ENCODE measurements around the gene BMP8A. TPM values are rescaled to one million over a fixed set of nuclear protein-coding genes. Genes with fewer than 3 reads are reported as not detected.

BMP8A gene
- total and polyA plus RNA-seq, 9 of the 15 experiments (the other 6 are each of a cell fraction or from before 2014, with no cell fraction given), result 0.05 to 0.31 TPM; not detected in 7

GRCh38 chr1:39491146-39491921 lies at the start of gene BMP8A (continued):
- no peak for TF ChIP-seq ATF1 (CRISPR knock-in tag; IDR thresholded peaks at IDR 0.05)
- 0 out of 2 replicates have a peak, but pooled peaks have one; percentile 18 for TF ChIP-seq ATF1 (tag; IDR thresholded peaks at IDR 0.05)
- TF ChIP-seq ZNF165 (CRISPR knock-in tag; IDR thresholded peaks at IDR 0.05; ENCODE audit: borderline replicate concordance), result no peak
- no peak for TF ChIP-seq U2AF2 (optimal IDR thresholded peaks at IDR 0.05; ENCODE audit: low read depth, low read length)
- peak in 1 of 2 experiments; percentile 35; a peak in 1 of 4 replicates for TF ChIP-seq HDAC1 (IDR thresholded peaks at IDR 0.05)
- TF ChIP-seq ZZZ3 (IDR thresholded peaks at IDR 0.05), result no peak
- TF ChIP-seq EWSR1 (IDR thresholded peaks at IDR 0.05; ENCODE audit: borderline replicate concordance, low read depth, partially characterized antibody), result no peak
- no peak for TF ChIP-seq ZBTB34 (CRISPR knock-in tag; IDR thresholded peaks at IDR 0.05)
- no peak for TF ChIP-seq CBX5 (IDR thresholded peaks at IDR 0.05; ENCODE audit: borderline replicate concordance, low read depth)
- no peak for TF ChIP-seq NR2F6 (CRISPR knock-in tag; IDR thresholded peaks at IDR 0.05)
- peak; percentile 81 for TF ChIP-seq HNRNPL (IDR thresholded peaks at IDR 0.05; ENCODE audit: low read depth, low read length)
- TF ChIP-seq, protein P1, sequence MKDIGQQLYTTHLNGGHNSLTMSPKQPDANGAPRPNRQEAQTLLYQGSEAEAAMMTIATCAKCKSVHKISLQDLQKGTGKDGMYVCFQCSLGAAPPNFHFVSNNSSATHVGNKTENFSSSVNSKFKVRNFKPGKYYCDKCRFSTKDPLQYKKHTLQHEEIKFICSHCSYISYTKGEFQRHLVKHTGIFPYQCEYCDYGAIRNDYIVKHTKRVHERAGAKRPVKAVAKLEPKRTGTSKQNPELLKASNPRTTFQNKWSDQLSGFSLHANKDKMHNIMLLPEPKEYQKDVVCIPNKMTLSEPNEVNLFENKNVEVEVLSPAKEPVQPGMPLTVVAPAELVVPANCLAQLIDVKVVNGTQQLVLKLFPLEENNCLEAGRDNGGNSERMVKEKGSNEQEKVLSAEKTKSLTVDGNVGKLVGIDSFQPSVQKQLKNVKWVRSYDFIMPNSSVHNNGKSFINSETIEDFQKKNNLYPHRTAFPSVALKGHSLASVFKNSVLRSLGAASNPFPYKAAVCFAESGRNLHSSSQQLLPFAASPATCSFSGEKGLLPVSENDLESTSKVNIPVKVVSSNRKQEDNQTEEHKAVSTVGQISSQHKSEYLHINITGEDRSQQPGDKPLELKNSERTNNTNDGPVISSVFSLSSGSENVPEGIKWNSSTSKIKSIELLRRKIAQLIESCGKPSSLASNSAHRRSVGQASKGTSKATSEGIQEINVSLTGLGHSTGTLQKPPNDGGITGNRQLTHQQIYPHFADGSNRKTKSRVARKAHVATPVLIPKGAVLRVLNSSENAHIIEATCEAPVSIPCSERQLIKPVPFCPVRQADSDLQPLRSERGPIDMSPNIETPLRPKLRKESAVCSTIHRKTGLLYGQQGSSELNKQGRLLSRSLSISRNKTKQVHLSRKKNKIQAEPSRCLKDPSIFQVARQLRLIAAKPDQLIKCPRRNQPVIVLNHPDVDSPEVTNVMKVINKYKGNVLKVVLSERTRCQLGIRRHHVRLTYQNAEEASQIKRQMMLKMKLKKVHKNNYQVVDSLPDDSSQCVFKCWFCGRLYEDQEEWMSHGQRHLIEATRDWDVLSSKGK (CRISPR knock-in tag; IDR thresholded peaks at IDR 0.05), result no peak
- TF ChIP-seq SIN3A (IDR thresholded peaks at IDR 0.05; ENCODE audit: borderline replicate concordance in 2 of 2, control insufficient read depth in 1 of 2, low read depth in 2 of 2, low read length in 2 of 2), result no peak
- no peak for TF ChIP-seq CBX8 (IDR thresholded peaks at IDR 0.05; ENCODE audit: borderline replicate concordance, extremely low read depth, low read depth, low read length, poor library complexity, severe bottlenecking)
- TF ChIP-seq YBX1 (IDR thresholded peaks at IDR 0.05), result no peak
- peak; percentile 66 for TF ChIP-seq NFYB (IDR thresholded peaks at IDR 0.05; ENCODE audit: extremely low read depth, insufficient read length)
- TF ChIP-seq, protein P2, sequence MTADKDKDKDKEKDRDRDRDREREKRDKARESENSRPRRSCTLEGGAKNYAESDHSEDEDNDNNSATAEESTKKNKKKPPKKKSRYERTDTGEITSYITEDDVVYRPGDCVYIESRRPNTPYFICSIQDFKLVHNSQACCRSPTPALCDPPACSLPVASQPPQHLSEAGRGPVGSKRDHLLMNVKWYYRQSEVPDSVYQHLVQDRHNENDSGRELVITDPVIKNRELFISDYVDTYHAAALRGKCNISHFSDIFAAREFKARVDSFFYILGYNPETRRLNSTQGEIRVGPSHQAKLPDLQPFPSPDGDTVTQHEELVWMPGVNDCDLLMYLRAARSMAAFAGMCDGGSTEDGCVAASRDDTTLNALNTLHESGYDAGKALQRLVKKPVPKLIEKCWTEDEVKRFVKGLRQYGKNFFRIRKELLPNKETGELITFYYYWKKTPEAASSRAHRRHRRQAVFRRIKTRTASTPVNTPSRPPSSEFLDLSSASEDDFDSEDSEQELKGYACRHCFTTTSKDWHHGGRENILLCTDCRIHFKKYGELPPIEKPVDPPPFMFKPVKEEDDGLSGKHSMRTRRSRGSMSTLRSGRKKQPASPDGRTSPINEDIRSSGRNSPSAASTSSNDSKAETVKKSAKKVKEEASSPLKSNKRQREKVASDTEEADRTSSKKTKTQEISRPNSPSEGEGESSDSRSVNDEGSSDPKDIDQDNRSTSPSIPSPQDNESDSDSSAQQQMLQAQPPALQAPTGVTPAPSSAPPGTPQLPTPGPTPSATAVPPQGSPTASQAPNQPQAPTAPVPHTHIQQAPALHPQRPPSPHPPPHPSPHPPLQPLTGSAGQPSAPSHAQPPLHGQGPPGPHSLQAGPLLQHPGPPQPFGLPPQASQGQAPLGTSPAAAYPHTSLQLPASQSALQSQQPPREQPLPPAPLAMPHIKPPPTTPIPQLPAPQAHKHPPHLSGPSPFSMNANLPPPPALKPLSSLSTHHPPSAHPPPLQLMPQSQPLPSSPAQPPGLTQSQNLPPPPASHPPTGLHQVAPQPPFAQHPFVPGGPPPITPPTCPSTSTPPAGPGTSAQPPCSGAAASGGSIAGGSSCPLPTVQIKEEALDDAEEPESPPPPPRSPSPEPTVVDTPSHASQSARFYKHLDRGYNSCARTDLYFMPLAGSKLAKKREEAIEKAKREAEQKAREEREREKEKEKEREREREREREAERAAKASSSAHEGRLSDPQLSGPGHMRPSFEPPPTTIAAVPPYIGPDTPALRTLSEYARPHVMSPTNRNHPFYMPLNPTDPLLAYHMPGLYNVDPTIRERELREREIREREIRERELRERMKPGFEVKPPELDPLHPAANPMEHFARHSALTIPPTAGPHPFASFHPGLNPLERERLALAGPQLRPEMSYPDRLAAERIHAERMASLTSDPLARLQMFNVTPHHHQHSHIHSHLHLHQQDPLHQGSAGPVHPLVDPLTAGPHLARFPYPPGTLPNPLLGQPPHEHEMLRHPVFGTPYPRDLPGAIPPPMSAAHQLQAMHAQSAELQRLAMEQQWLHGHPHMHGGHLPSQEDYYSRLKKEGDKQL (CRISPR knock-in tag; IDR thresholded peaks at IDR 0.05; ENCODE audit: borderline replicate concordance), result no peak

Measured in K562 (cell line).